H1 (cell line): Measurements from ENCODE around the gene C19orf73. TPM values are rescaled to one million over a fixed set of nuclear protein-coding genes. Genes with fewer than 3 reads are reported as not detected.

Experiments used
- CTCF ChIA-PET: fragments of 300-600 bp; sonication (Branson Sonifier 250); formaldehyde crosslinking; loops from one replicate; lab custom pipeline; 2021; ENCODE audit not compliant: partially characterized antibody; lab: Charles Lee
- POLR2A ChIA-PET: fragments of 300-600 bp; sonication (Branson Sonifier 250); formaldehyde crosslinking; loops from one replicate; lab custom pipeline; 2021; ENCODE audit warnings: inconsistent platforms; ENCODE audit not compliant: partially characterized antibody; lab: Charles Lee
- DNase-seq, 2 experiments: peaks; one replicate each; pipeline versions ENCODE4 v3.0.0 to v3.0.0-alpha.2; 2010 to 2022; ENCODE audit warnings: low spot score in 2 of 2, low read depth in 1 of 2, mixed read lengths in 1 of 2
- FAIRE-seq: peaks from 2 replicates; lab custom pipeline; 2011; peaks lifted over from hg19 to GRCh38; lab: Jason Lieb, UNC
- H2AFZ ChIP-seq: 2 replicates; pipeline ENCODE4 v1.8.1; 2012; ENCODE audit warnings: low read length, inconsistent platforms
- H2AK5ac ChIP-seq: 2 replicates; pipeline ENCODE4 v1.6.1; 2013; ENCODE audit warnings: low read depth, low read length
- H2BK120ac ChIP-seq: replicated peaks from 2 replicates; pipeline ENCODE3; 2013; ENCODE audit warnings: low read depth, low read length, inconsistent platforms
- H2BK12ac ChIP-seq: 2 replicates; pipeline ENCODE4 v1.6.1; 2013; ENCODE audit warnings: low read depth, low read length
- H2BK15ac ChIP-seq: 2 replicates; pipeline ENCODE4 v1.6.1; 2013; ENCODE audit warnings: low read length
- H2BK20ac ChIP-seq: 2 replicates; pipeline ENCODE4 v1.6.1; 2013; ENCODE audit warnings: low read length
- H2BK5ac ChIP-seq: 2 replicates; pipeline ENCODE4 v1.6.1; 2013; ENCODE audit warnings: low read depth, low read length
- H3K14ac ChIP-seq: 2 replicates; pipeline ENCODE4 v1.6.1; 2013; ENCODE audit warnings: inconsistent platforms; ENCODE audit not compliant: insufficient read length
- H3K18ac ChIP-seq: 2 replicates; pipeline ENCODE4 v1.6.1; 2013; ENCODE audit warnings: low read length; ENCODE audit errors: extremely low read depth
- H3K23ac ChIP-seq: 2 replicates; pipeline ENCODE4 v1.6.1; 2013; ENCODE audit warnings: inconsistent platforms; ENCODE audit not compliant: insufficient read length
- H3K23me2 ChIP-seq: 2 replicates; pipeline ENCODE4 v1.6.1; 2013; ENCODE audit warnings: low read depth, low read length
- H3K27ac ChIP-seq: 2 replicates; pipeline ENCODE4 v1.6.1; 2011; ENCODE audit warnings: low read depth, low read length, inconsistent platforms
- H3K27me3 ChIP-seq, 4 experiments: replicated peaks in 1 of 4; 1 replicate in 1 of 4; 2 replicates in 3 of 4; pipeline versions ENCODE4 v1.6.1 to v1.8.1; 2011 to 2013; ENCODE audit warnings: low read length in 3 of 4, mild to moderate bottlenecking in 3 of 4, inconsistent platforms in 2 of 4, mixed read lengths in 2 of 4, moderate library complexity in 1 of 4; ENCODE audit not compliant: control insufficient read depth in 3 of 4, insufficient read depth in 3 of 4; ENCODE audit errors: extremely low read depth in 1 of 4
- H3K36me3 ChIP-seq, 4 experiments: 2 replicates each; pipeline versions ENCODE4 v1.6.1 to v1.8.1; 2011 to 2013; ENCODE audit warnings: mild to moderate bottlenecking in 4 of 4, low read length in 3 of 4, moderate library complexity in 2 of 4, control low read depth in 1 of 4, inconsistent platforms in 1 of 4; ENCODE audit not compliant: insufficient read depth in 4 of 4, control insufficient read depth in 2 of 4
- H3K4ac ChIP-seq: replicated peaks from 2 replicates; pipeline ENCODE3; 2013; ENCODE audit warnings: low read length, low read depth, mixed read lengths, inconsistent platforms; ENCODE audit not compliant: insufficient read length
- H3K4me1 ChIP-seq, 4 experiments: replicated peaks in 1 of 4; 1 replicate in 1 of 4; 2 replicates in 3 of 4; pipeline versions ENCODE4 v1.6.1 to v1.8.1; 2011 to 2013; ENCODE audit warnings: low read length in 3 of 4, inconsistent platforms in 2 of 4, mixed read lengths in 1 of 4; ENCODE audit not compliant: insufficient read depth in 4 of 4, control insufficient read depth in 3 of 4
- H3K4me2 ChIP-seq, 2 experiments: 2 replicates each; pipeline versions ENCODE4 v1.6.1 to v1.8.1; 2011 to 2013; ENCODE audit warnings: low read depth in 2 of 2, low read length in 2 of 2, control low read depth in 1 of 2, inconsistent platforms in 1 of 2, mild to moderate bottlenecking in 1 of 2; ENCODE audit not compliant: insufficient read depth in 1 of 2
- H3K4me3 ChIP-seq, 4 experiments: fragments of 200-600, 300-600 bp in 1 of 4; sonication (generic), shearing (Covaris generic), sonication (Bioruptor Twin) in 1 of 4; 2 replicates each; pipeline versions ENCODE4 v1.5.1 to v1.8.1; 2011 to 2016; ENCODE audit warnings: low read length in 4 of 4, low read depth in 3 of 4, control low read depth in 2 of 4, inconsistent platforms in 2 of 4, mild to moderate bottlenecking in 2 of 4, mixed read lengths in 1 of 4, moderate library complexity in 1 of 4; ENCODE audit not compliant: insufficient read depth in 2 of 4; ENCODE audit errors: extremely low read depth in 1 of 4
- H3K56ac ChIP-seq: replicated peaks from 2 replicates; pipeline ENCODE3; 2013; ENCODE audit warnings: low read depth, mild to moderate bottlenecking, mixed read lengths, low read length, inconsistent platforms; ENCODE audit not compliant: insufficient read length
- H3K79me1 ChIP-seq: 2 replicates; pipeline ENCODE4 v1.6.1; 2013; ENCODE audit warnings: low read depth, low read length, control low read depth
- H3K79me2 ChIP-seq, 2 experiments: 2 replicates each; pipeline versions ENCODE4 v1.6.1 to v1.8.1; 2012 to 2013; ENCODE audit warnings: low read length in 2 of 2, mild to moderate bottlenecking in 2 of 2, inconsistent platforms in 1 of 2; ENCODE audit not compliant: insufficient read depth in 2 of 2, control insufficient read depth in 1 of 2
- H3K9ac ChIP-seq, 4 experiments: replicated peaks in 1 of 4; 1 replicate in 1 of 4; 2 replicates in 3 of 4; pipeline versions ENCODE4 v1.6.1 to v1.8.1; 2011 to 2013; ENCODE audit warnings: low read depth in 3 of 4, low read length in 3 of 4, control low read depth in 2 of 4, mild to moderate bottlenecking in 2 of 4, moderate library complexity in 2 of 4, inconsistent platforms in 1 of 4; ENCODE audit errors: extremely low read depth in 1 of 4
- H3K9me3 ChIP-seq, 2 experiments: 2 replicates each; pipeline versions ENCODE4 v1.6.1 to v1.8.1; 2012 to 2013; ENCODE audit warnings: mild to moderate bottlenecking in 2 of 2, moderate library complexity in 2 of 2, control low read depth in 1 of 2, inconsistent platforms in 1 of 2, low read depth in 1 of 2, low read length in 1 of 2, mixed read lengths in 1 of 2; ENCODE audit not compliant: insufficient read depth in 2 of 2
- H4K20me1 ChIP-seq, 2 experiments: replicated peaks in 1 of 2; 2 replicates each; pipeline versions ENCODE3 to v1.8.1; 2011 to 2013; ENCODE audit warnings: inconsistent platforms in 2 of 2, low read length in 2 of 2, mild to moderate bottlenecking in 1 of 2; ENCODE audit not compliant: insufficient read depth in 2 of 2, control insufficient read depth in 1 of 2
- H4K5ac ChIP-seq: 2 replicates; pipeline ENCODE4 v1.6.1; 2013; ENCODE audit warnings: low read length, low read depth, mixed read lengths, inconsistent platforms; ENCODE audit not compliant: insufficient read length
- H4K8ac ChIP-seq: 2 replicates; pipeline ENCODE4 v1.8.0; 2013; ENCODE audit warnings: mild to moderate bottlenecking, moderate library complexity, low read length, inconsistent platforms; ENCODE audit not compliant: insufficient read depth; ENCODE audit errors: extremely low read depth
- H4K91ac ChIP-seq: replicated peaks from 2 replicates; pipeline ENCODE3; 2013; ENCODE audit warnings: low read length, mixed read lengths, inconsistent platforms; ENCODE audit not compliant: insufficient read length
- CBX8 ChIP-seq: fragments of 300-800, 300-1000 bp; sonication (generic); IDR thresholded peaks from 2 replicates; pipeline ENCODE4 v1.7.1; 2016; ENCODE audit warnings: low read depth, low read length, borderline replicate concordance
- CHD2 ChIP-seq: IDR thresholded peaks from 2 replicates; pipeline ENCODE4 v1.6.1; 2012; ENCODE audit warnings: low read length, improper control_type of control experiment
- CREB1 ChIP-seq: IDR thresholded peaks from 2 replicates; pipeline ENCODE4 v1.6.1; 2012; ENCODE audit warnings: inconsistent platforms
- CTBP2 ChIP-seq: IDR thresholded peaks from 2 replicates; pipeline ENCODE4 v1.7.0; 2011; ENCODE audit warnings: borderline replicate concordance, mild to moderate bottlenecking, moderate library complexity, mixed read lengths, low read length; ENCODE audit not compliant: insufficient read depth, insufficient read length
- EP300 ChIP-seq, 2 experiments: IDR thresholded peaks; 1 replicate in 1 of 2; 2 replicates in 1 of 2; pipeline ENCODE4 v1.6.1; 2011 to 2012; ENCODE audit warnings: low read depth in 2 of 2, low read length in 2 of 2, mild to moderate bottlenecking in 2 of 2, borderline replicate concordance in 1 of 2, inconsistent platforms in 1 of 2, moderate library complexity in 1 of 2
- HDAC2 ChIP-seq, 2 experiments: fragments of 300-600 bp in 1 of 2; sonication (generic) in 1 of 2; IDR thresholded peaks; 2 replicates each; pipeline ENCODE4 v1.6.1; 2011 to 2012; ENCODE audit warnings: low read depth in 2 of 2, low read length in 2 of 2, mild to moderate bottlenecking in 2 of 2, moderate library complexity in 2 of 2, borderline replicate concordance in 1 of 2, inconsistent platforms in 1 of 2
- JUN ChIP-seq: IDR thresholded peaks from 2 replicates; pipeline ENCODE4 v1.6.1; 2011; ENCODE audit warnings: low read depth, mild to moderate bottlenecking, improper control_type of control experiment, low read length
- KDM5A ChIP-seq: fragments of 200-600 bp; IDR thresholded peaks from 2 replicates; pipeline ENCODE4 v1.7.1; 2012; ENCODE audit warnings: mild to moderate bottlenecking, low read length, inconsistent platforms, mixed read lengths
- POLR2AphosphoS5 ChIP-seq: IDR thresholded peaks from 2 replicates; pipeline ENCODE4 v1.6.1; 2011; ENCODE audit warnings: low read depth, low read length
- POU5F1 ChIP-seq: IDR thresholded peaks from 2 replicates; pipeline ENCODE4 v1.6.1; 2011; ENCODE audit warnings: low read depth, mild to moderate bottlenecking, low read length, moderate library complexity
- SIRT6 ChIP-seq: IDR thresholded peaks from one replicate; pipeline ENCODE4 v1.7.1; 2012; ENCODE audit warnings: low read length, inconsistent platforms
- SUZ12 ChIP-seq: fragments of 200-600 bp; sonication (generic); IDR thresholded peaks from 2 replicates; pipeline ENCODE4 v1.6.1; 2012; ENCODE audit warnings: mild to moderate bottlenecking, inconsistent platforms, low read length, moderate library complexity, mixed read lengths
- WGBS, 2 experiments: shearing (Covaris generic) in 1 of 2; methylation state at CpG; one replicate each; pipeline versions ENCODE4 v1.1.6 to v1.1.7; 2013 to 2015; ENCODE audit warnings: low lambda C conversion rate in 2 of 2, mixed read lengths in 2 of 2, inconsistent platforms in 1 of 2, low coverage in 1 of 2, missing lambda C conversion rate in 1 of 2; ENCODE audit not compliant: insufficient replicate concordance in 2 of 2, insufficient coverage in 1 of 2, insufficient read length in 1 of 2; ENCODE audit errors: extremely low coverage in 1 of 2, missing lambda C conversion rate in 1 of 2; 5-methylcytosine and 5-hydroxymethylcytosine counted together
- polyA plus RNA-seq, 7 experiments: library from polyadenylated mRNA; depleted of rRNA in 3 of 7; stranded (reverse) in 5 of 7; unstranded in 2 of 7; fragments of >200 nt in 5 of 7; fragments of 200-250 nt in 2 of 7; gene quantifications; 1 replicate in 5 of 7; 2 replicates in 1 of 7; 4 replicates in 1 of 7; pipeline versions ENCODE4 v1.2.1 to v1.2.3, GENCODE V29; 2011 to 2013; ENCODE audit warnings: missing spikeins in 2 of 7, mixed read lengths in 2 of 7
- total RNA-seq: library from RNA; stranded (reverse); fragmentation: NEBNext Ultra II Directional; extraction: Animal tissue kit (Norgen Biotek cat#: 25700); gene quantifications from 2 replicates; pipeline ENCODE4 v1.2.1, GENCODE V29; 2021
- TF ChIP-seq, protein P1 (sequence below): IDR thresholded peaks from 2 replicates; pipeline ENCODE4 v1.6.1; 2011; ENCODE audit warnings: low read length, improper control_type of control experiment

Gene C19orf73
- total and polyA plus RNA-seq, 2 of the 8 experiments (the other 6 are each of a cell fraction or from before 2014, with no cell fraction given): 2.5 to 4.6 TPM

DNA sequence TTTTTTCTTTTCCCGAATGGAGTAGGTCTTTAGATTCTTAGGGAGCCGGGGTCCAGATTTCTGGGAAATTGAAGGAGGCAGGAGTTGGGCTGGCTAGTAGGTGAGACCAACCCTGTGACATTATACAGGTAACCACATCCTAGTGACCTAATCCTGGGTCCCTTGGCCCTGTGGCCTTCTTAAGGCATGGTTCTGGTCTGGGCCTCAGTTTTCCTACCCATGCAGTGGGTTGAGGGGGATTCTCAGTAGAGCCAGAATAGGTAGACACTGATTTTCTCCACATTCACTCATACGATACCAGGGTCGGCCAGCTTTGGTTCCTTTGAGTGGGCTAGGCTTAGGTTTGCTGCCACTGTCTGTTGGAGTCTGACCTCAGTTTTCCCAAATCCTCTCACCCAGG is 7.6 kb upstream of the C19orf73 start:
- H3K27ac ChIP-seq: no peak overlapping the region
- H3K56ac ChIP-seq: no peak overlapping the region
- DNase-seq (no peak), FAIRE-seq (no peak)
- CTCF ChIA-PET: interaction anchor here (1.2 to 1.4 kb wide), 2 partner anchors 22 to 29 kb away, joined by 3 read pairs; partner anchors contain the start of gene HRC
- no peak overlapping the region for H3K9ac ChIP-seq
- H2BK12ac ChIP-seq: no peak overlapping the region
- no peak overlapping the region for H3K14ac ChIP-seq
- POLR2A ChIA-PET: interaction anchor here (0.8 to 3.6 kb wide), 4 partner anchors 12 to 84 kb away, joined by 3 to 13 read pairs (median 6); partner anchors contain the start of gene LIN7B
- H3K9me3 ChIP-seq: no peaks in the 10 kb centered on the region
- H3K23ac ChIP-seq: no peak overlapping the region
- 86% methylated on average over 4 of the region's 4 CpGs; no CpG with 5 or more reads in 1 of the 2 experiments for WGBS, 2 experiments
- H3K4me3 ChIP-seq: no peak overlapping the region
- peaks cover 0 to 2% of the 10 kb centered on the region in 2 experiments for H4K20me1 ChIP-seq
- no peak overlapping the region for H2BK120ac ChIP-seq
- no peak overlapping the region for H3K18ac ChIP-seq
- TF ChIP-seq KDM5A (no peak), CBX8 (no peak), CTBP2 (no peak), EP300 (IDR thresholded peaks at IDR 0.05; ENCODE audit: borderline replicate concordance in 1 of 2, low read depth in 2 of 2, low read length in 2 of 2) (no peak), CHD2 (no peak), POLR2AphosphoS5 (no peak), POU5F1 (no peak), JUN (no peak), SUZ12 (no peak), HDAC2 (IDR thresholded peaks at IDR 0.05; ENCODE audit: borderline replicate concordance in 1 of 2, low read depth in 2 of 2, low read length in 2 of 2) (no peak), SIRT6 (no peak), CREB1 (no peak)
- TF ChIP-seq, protein P1, sequence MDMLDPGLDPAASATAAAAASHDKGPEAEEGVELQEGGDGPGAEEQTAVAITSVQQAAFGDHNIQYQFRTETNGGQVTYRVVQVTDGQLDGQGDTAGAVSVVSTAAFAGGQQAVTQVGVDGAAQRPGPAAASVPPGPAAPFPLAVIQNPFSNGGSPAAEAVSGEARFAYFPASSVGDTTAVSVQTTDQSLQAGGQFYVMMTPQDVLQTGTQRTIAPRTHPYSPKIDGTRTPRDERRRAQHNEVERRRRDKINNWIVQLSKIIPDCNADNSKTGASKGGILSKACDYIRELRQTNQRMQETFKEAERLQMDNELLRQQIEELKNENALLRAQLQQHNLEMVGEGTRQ: no peak
- H2BK20ac ChIP-seq: no peak overlapping the region
- H3K4me2 ChIP-seq: no peak overlapping the region; a peak in 1 of 4 replicates
- peaks cover 9% of the 10 kb centered on the region for H3K23me2 ChIP-seq
- H3K79me1 ChIP-seq: no peaks in the 10 kb centered on the region
- no peak overlapping the region for H4K5ac ChIP-seq
- H4K91ac ChIP-seq: no peak overlapping the region
- no peak overlapping the region for H2BK15ac ChIP-seq
- no peaks in the 10 kb centered on the region; a peak in 2 of 7 replicates for H3K27me3 ChIP-seq
- no peak overlapping the region for H2BK5ac ChIP-seq
- no peak overlapping the region; the same call in 1 of the 2 replicates for H4K8ac ChIP-seq
- H2AFZ ChIP-seq: no peak overlapping the region
- H3K79me2 ChIP-seq: no peaks in the 10 kb centered on the region
- peaks cover 0 to 13% (median 8%) of the 10 kb centered on the region in 4 experiments; a peak in 6 of 7 replicates for H3K4me1 ChIP-seq
- H3K36me3 ChIP-seq: peaks cover 0 to 3% (median 0%) of the 10 kb centered on the region in 4 experiments; a peak in 1 of 8 replicates
- no peak overlapping the region for H2AK5ac ChIP-seq
- no peak overlapping the region for H3K4ac ChIP-seq
